Endothelial cell (in vitro differentiated cells): ENCODE data around the gene CAPN3. TPM values are rescaled to one million over a fixed set of nuclear protein-coding genes. Genes with fewer than 3 reads are reported as not detected.

Experiments used
- DNase-seq: peaks from one replicate; pipeline ENCODE4 v3.0.0; 2021; ENCODE audit warnings: low spot score
- H3K27ac Mint-ChIP-seq: one replicate; pipeline ENCODE4 v1.8.0; 2021; ENCODE audit warnings: mixed read lengths, inconsistent platforms; ENCODE audit not compliant: unreplicated experiment
- H3K27me3 Mint-ChIP-seq: one replicate; pipeline ENCODE4 v1.8.0; 2021; ENCODE audit warnings: mild to moderate bottlenecking, moderate library complexity, mixed read lengths, inconsistent platforms; ENCODE audit not compliant: unreplicated experiment
- H3K36me3 Mint-ChIP-seq: one replicate; pipeline ENCODE4 v1.8.0; 2021; ENCODE audit warnings: mild to moderate bottlenecking, low read depth, mixed read lengths, inconsistent platforms; ENCODE audit not compliant: unreplicated experiment
- H3K4me1 Mint-ChIP-seq: one replicate; pipeline ENCODE4 v1.8.0; 2021; ENCODE audit warnings: mild to moderate bottlenecking, mixed read lengths, inconsistent platforms; ENCODE audit not compliant: unreplicated experiment
- H3K4me3 Mint-ChIP-seq: one replicate; pipeline ENCODE4 v1.8.0; 2021; ENCODE audit warnings: mild to moderate bottlenecking, mixed read lengths, inconsistent platforms; ENCODE audit not compliant: unreplicated experiment
- H3K9me3 Mint-ChIP-seq: one replicate; pipeline ENCODE4 v1.8.0; 2021; ENCODE audit warnings: mixed read lengths, inconsistent platforms; ENCODE audit not compliant: unreplicated experiment
- CTCF ChIP-seq: fragments of 200-600 bp; sonication (generic); IDR thresholded peaks from one replicate; pipeline ENCODE4 v1.5.0; 2021; ENCODE audit warnings: antibody characterized with exemption; ENCODE audit not compliant: unreplicated experiment
- total RNA-seq: library from RNA; stranded (reverse); fragmentation: NEBNext Ultra II Directional; extraction: Animal tissue kit (Norgen Biotek cat#: 25700); gene quantifications from one replicate; pipeline ENCODE4 v1.2.1, GENCODE V29; 2021; ENCODE audit not compliant: unreplicated experiment

The CAPN3 gene
- total RNA-seq, 1 donor from 2014 or later: 2.0 TPM

DNA sequence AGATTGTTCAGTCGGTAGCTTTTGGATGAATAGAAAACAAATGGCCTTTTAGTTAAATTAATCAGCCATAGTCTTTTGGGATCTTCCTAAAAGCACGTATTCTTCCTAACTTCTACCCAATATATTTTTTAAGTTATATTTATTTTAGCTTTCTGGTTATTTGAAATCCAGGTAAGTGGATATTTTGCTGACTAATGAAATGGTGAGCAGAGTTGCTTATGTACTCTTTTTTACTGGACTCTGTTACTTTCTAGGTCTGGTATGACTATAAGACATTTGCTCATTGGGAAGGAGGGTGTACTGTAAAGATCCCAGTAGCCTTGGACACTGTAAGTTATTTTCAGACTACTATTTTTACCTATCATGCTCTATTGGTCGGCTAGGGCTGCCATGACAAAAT lies 13.8 kb upstream of the CAPN3 start:
- H3K27me3 Mint-ChIP-seq: no peaks in the 10 kb centered on the region
- TF ChIP-seq CTCF: no peak
- no peaks in the 10 kb centered on the region for H3K9me3 Mint-ChIP-seq
- no peaks in the 10 kb centered on the region for H3K36me3 Mint-ChIP-seq
- no peak for DNase-seq
- H3K4me1 Mint-ChIP-seq: no peaks in the 10 kb centered on the region
- H3K27ac Mint-ChIP-seq: no peak overlapping the region
- H3K4me3 Mint-ChIP-seq: no peak overlapping the region

- Mint-ChIP-seq H3K4me3 (no peak overlapping the region), H3K27me3 (no peaks in the 10 kb centered on the region), H3K36me3 (no peaks in the 10 kb centered on the region), H3K9me3 (no peaks in the 10 kb centered on the region), H3K27ac (no peak overlapping the region), H3K4me1 (peaks cover 9% of the 10 kb centered on the region)
- DNase-seq: no peak
- TF ChIP-seq CTCF: no peak
Observed at GRCh38 chr15:42348083-42348482, 11.2 kb upstream of the CAPN3 start.

DNA sequence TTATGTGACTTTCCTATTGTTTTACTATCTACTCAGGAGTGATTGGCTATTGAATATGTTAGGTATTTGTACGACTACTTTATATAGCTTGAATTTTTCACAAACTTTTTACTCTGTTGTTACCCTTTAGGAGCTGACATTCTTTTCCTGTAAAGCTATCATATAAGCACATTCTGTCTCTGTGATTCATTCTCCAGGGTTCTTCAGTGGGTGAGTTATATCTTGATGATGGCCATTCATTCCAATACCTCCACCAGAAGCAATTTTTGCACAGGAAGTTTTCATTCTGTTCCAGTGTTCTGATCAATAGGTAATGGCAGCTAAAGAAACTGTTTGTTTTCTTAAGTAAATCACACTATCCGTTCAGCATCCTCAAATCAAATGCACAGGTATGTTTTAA lies 10.1 kb upstream of the CAPN3 start:
- H3K4me1 Mint-ChIP-seq: peaks cover 9% of the 10 kb centered on the region
- H3K27me3 Mint-ChIP-seq: no peaks in the 10 kb centered on the region
- no peak overlapping the region for H3K4me3 Mint-ChIP-seq
- H3K27ac Mint-ChIP-seq: no peak overlapping the region
- no peaks in the 10 kb centered on the region for H3K36me3 Mint-ChIP-seq
- DNase-seq: no peak
- no peaks in the 10 kb centered on the region for H3K9me3 Mint-ChIP-seq
- TF ChIP-seq CTCF: no peak

GRCh38 chr15:42352401-42352800 lies 6.9 kb upstream of the CAPN3 start:
- Mint-ChIP-seq H3K4me3 (no peak overlapping the region), H3K27me3 (no peaks in the 10 kb centered on the region), H3K4me1 (peaks cover 9% of the 10 kb centered on the region), H3K9me3 (no peaks in the 10 kb centered on the region), H3K27ac (no peak overlapping the region), H3K36me3 (no peaks in the 10 kb centered on the region)
- no peak for TF ChIP-seq CTCF
- no peak for DNase-seq

DNA sequence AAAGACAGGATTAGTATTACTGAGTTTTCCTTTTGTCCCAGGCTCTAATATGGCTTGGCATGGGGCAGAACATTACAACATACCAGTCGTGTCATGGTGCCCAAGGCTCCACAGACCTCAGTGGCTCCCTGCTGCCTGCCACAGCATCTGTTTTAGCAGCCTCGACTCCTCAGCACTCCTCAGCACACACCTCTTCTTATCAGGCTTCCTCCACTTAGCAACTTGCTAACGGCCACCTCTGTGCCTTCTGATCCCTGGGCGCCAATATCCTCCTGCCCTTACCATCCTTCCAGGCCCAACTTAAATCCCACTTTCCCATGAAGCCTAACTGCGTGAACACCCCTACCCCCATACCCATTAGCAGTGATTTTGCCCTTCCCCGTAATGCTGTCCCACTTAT lies 6.2 kb upstream of the CAPN3 start:
- no peak for DNase-seq
- Mint-ChIP-seq H3K27me3 (no peaks in the 10 kb centered on the region), H3K4me1 (peaks cover 9% of the 10 kb centered on the region), H3K9me3 (no peaks in the 10 kb centered on the region), H3K36me3 (no peaks in the 10 kb centered on the region), H3K27ac (no peak overlapping the region), H3K4me3 (no peak overlapping the region)
- no peak for TF ChIP-seq CTCF
